ENCODE results near the gene ZNF501.

Gene ZNF501

GRCh38 chr3:44764248-44764647 is 34.8 kb downstream of the ZNF501 start:
- Mint-ChIP-seq H3K9me3 (ENCODE audit: low read depth) (no peaks in the 10 kb centered on the region), H3K4me3 (no peak overlapping the region), H3K27ac (no peak overlapping the region), H3K27me3 (peaks cover 5% of the 10 kb centered on the region), H3K4me1 (ENCODE audit: low read depth) (peaks cover 12% of the 10 kb centered on the region), H3K36me3 (peaks cover 10% of the 10 kb centered on the region)

GRCh38 chr3:44771424-44772098 is 42.1 kb downstream of the ZNF501 start:
- Mint-ChIP-seq H3K4me1 (ENCODE audit: low read depth) (no peaks in the 10 kb centered on the region), H3K27ac (no peak overlapping the region), H3K27me3 (peaks cover 2% of the 10 kb centered on the region), H3K9me3 (ENCODE audit: low read depth) (peaks cover 10% of the 10 kb centered on the region), H3K36me3 (peaks cover 13% of the 10 kb centered on the region), H3K4me3 (no peak overlapping the region)

GRCh38 chr3:44772099-44772442 is 42.6 kb downstream of the ZNF501 start:
- Mint-ChIP-seq H3K4me1 (ENCODE audit: low read depth) (no peaks in the 10 kb centered on the region), H3K27ac (no peak overlapping the region), H3K4me3 (no peak overlapping the region), H3K27me3 (peaks cover 2% of the 10 kb centered on the region), H3K36me3 (peaks cover 13% of the 10 kb centered on the region), H3K9me3 (ENCODE audit: low read depth) (peaks cover 10% of the 10 kb centered on the region)

GRCh38 chr3:44782891-44783290 is 53.5 kb downstream of the ZNF501 start:
- Mint-ChIP-seq H3K4me3 (no peak overlapping the region), H3K27ac (no peak overlapping the region), H3K36me3 (no peaks in the 10 kb centered on the region), H3K9me3 (ENCODE audit: low read depth) (no peaks in the 10 kb centered on the region), H3K4me1 (ENCODE audit: low read depth) (no peaks in the 10 kb centered on the region), H3K27me3 (no peaks in the 10 kb centered on the region)
